ENCODE results near the gene TPH1. TPM values are rescaled to one million over a fixed set of nuclear protein-coding genes. Genes with fewer than 3 reads are reported as not detected.

TPH1 gene
- total and polyA plus RNA-seq, 2 donors = 0.24 to 0.75 TPM

GRCh38 chr11:18012906-18013781 lies 32.9 kb downstream of the TPH1 start, which contains the start of gene SERGEF:
SERGEF (minus strand) TSS chr11:18013047; CDS start chr11:18013010, 37 bp downstream.
- DNase-seq (ENCODE audit: low read depth in 6 of 9, low spot score in 9 of 9) = peak; percentile 55 to 91 (median 78)
- Histone ChIP-seq H3K36me3 (ENCODE audit: control insufficient read depth in 2 of 2, insufficient read depth in 2 of 2, low read length in 1 of 2) (no peaks in the 10 kb centered on the region), H3K4me3 (ENCODE audit: low read length in 2 of 2) (peak within 1 kb of the TSS; percentile 75 to 83), H3K27me3 (ENCODE audit: control insufficient read depth in 2 of 2, insufficient read depth in 1 of 2, low read length in 1 of 2) (no peaks in the 10 kb centered on the region), H3K4me1 (ENCODE audit: control insufficient read depth in 2 of 2, insufficient read depth in 2 of 2, low read length in 2 of 2) (peaks cover 7 to 13% of the 10 kb centered on the region in 2 donors), H3K27ac (ENCODE audit: low read depth in 1 of 2, low read length in 1 of 2) (peak within 1 kb of the TSS; percentile 84 to 94), H3K9me3 (ENCODE audit: control insufficient read depth in 2 of 2, insufficient read depth in 1 of 2, low read length in 1 of 2) (peaks cover 0 to 6% of the 10 kb centered on the region in 2 donors)
- under 1% methylated on average over 93 of the region's 93 CpGs for WGBS

DNA sequence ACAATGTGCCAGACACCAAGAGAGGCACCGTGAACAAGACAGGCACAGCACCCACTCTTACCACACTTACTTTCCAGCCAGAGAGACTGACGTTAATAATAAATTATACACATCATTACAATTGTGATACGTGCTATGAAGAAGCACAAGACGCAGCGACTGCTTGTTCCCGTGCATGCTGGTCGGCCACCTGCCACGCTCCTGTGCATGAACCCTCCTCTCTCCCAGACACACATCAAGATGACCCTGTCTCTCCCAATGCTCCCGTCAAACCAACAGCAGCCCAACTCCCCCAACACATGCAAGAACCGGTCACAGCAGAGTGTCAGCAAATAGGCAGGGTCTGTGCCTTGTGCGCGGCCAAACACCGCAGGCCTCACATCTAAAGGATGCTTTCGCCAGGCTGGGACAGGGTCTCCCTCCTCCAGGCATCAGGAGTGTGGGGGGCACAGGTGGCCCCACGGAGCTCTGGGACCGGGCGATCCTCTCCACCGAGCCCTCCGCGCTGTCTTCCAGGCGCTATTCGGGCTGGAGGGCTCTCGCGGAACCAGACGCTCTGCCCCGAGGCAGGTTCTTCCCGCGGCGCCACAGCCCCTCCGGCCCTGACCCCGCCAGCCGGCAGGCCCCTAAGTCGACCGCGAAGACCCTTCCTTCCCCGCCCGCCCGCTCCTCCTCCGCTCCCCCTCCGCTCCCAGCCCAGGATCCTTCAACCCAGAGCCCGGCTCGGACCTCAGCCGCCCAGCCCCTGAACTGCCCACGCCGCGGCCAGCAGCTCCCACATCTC lies 33.8 kb downstream of the TPH1 start:
- Histone ChIP-seq H3K27me3 (ENCODE audit: control insufficient read depth in 2 of 2, insufficient read depth in 1 of 2, low read length in 1 of 2) (no peaks in the 10 kb centered on the region), H3K4me3 (ENCODE audit: low read length in 2 of 2) (peak overlapping the region; percentile 75 to 83), H3K4me1 (ENCODE audit: control insufficient read depth in 2 of 2, insufficient read depth in 2 of 2, low read length in 2 of 2) (peaks cover 7 to 13% of the 10 kb centered on the region in 2 donors), H3K9me3 (ENCODE audit: control insufficient read depth in 2 of 2, insufficient read depth in 1 of 2, low read length in 1 of 2) (peaks cover 0 to 6% of the 10 kb centered on the region in 2 donors), H3K36me3 (ENCODE audit: control insufficient read depth in 2 of 2, insufficient read depth in 2 of 2, low read length in 1 of 2) (no peaks in the 10 kb centered on the region), H3K27ac (ENCODE audit: low read depth in 1 of 2, low read length in 1 of 2) (peak overlapping the region; percentile 21 to 94)
- DNase-seq (ENCODE audit: low read depth in 6 of 9, low spot score in 9 of 9) = peak in 6 of 9 donors; percentile 8 to 49 (median 19)
- 21% methylated on average over 46 of the region's 46 CpGs for WGBS

GRCh38 chr11:18011633-18012032 lies 34.4 kb downstream of the TPH1 start:
- 98% methylated on average over 8 of the region's 8 CpGs for WGBS
- Histone ChIP-seq H3K9me3 (ENCODE audit: control insufficient read depth in 2 of 2, insufficient read depth in 1 of 2, low read length in 1 of 2) (peaks cover 0 to 6% of the 10 kb centered on the region in 2 donors), H3K36me3 (ENCODE audit: control insufficient read depth in 2 of 2, insufficient read depth in 2 of 2, low read length in 1 of 2) (no peaks in the 10 kb centered on the region), H3K27me3 (ENCODE audit: control insufficient read depth in 2 of 2, insufficient read depth in 1 of 2, low read length in 1 of 2) (no peaks in the 10 kb centered on the region), H3K27ac (ENCODE audit: low read depth in 1 of 2, low read length in 1 of 2) (no peak overlapping the region), H3K4me3 (ENCODE audit: low read length in 2 of 2) (no peak overlapping the region), H3K4me1 (ENCODE audit: control insufficient read depth in 2 of 2, insufficient read depth in 2 of 2, low read length in 2 of 2) (peaks cover 7 to 13% of the 10 kb centered on the region in 2 donors)
- DNase-seq (ENCODE audit: low read depth in 6 of 9, low spot score in 9 of 9) = no peak

DNA sequence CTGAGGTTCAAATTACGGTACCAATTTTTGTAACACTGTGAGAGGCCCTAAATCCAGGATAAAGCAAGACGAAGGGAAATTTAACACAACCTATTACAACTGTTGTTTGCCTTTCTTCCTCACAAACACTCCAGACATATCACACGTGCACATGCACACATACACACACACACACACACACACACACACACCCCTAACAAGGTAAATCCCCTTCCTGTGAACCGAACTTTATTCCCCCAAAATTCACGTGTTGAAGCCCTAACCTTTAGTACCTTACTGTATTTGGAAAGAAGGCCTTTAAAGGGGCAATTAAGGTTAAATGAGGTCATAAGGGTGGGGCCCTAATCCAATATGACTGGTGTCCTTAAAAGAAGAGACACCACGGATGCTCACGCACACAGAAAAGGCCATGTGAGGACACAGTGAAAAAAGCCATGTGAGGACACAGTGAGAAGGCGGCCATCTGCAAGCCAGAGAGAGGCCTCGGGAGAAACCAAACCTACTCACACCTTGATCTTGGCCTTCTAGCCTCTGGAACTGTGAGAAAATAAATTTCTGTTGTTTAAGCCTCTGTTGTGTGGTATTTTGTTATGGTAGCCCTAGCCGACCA lies 35.0 kb downstream of the TPH1 start:
- no peak for DNase-seq (ENCODE audit: low read depth in 6 of 9, low spot score in 9 of 9)
- Histone ChIP-seq H3K4me1 (ENCODE audit: control insufficient read depth in 2 of 2, insufficient read depth in 2 of 2, low read length in 2 of 2) (peaks cover 7 to 13% of the 10 kb centered on the region in 2 donors), H3K4me3 (ENCODE audit: low read length in 2 of 2) (no peak overlapping the region), H3K36me3 (ENCODE audit: control insufficient read depth in 2 of 2, insufficient read depth in 2 of 2, low read length in 1 of 2) (peaks cover 0 to 3% of the 10 kb centered on the region in 2 donors), H3K9me3 (ENCODE audit: control insufficient read depth in 2 of 2, insufficient read depth in 1 of 2, low read length in 1 of 2) (peaks cover 0 to 6% of the 10 kb centered on the region in 2 donors), H3K27ac (ENCODE audit: low read depth in 1 of 2, low read length in 1 of 2) (no peak overlapping the region), H3K27me3 (ENCODE audit: control insufficient read depth in 2 of 2, insufficient read depth in 1 of 2, low read length in 1 of 2) (no peaks in the 10 kb centered on the region)
- 96% methylated on average over 10 of the region's 10 CpGs for WGBS

DNA sequence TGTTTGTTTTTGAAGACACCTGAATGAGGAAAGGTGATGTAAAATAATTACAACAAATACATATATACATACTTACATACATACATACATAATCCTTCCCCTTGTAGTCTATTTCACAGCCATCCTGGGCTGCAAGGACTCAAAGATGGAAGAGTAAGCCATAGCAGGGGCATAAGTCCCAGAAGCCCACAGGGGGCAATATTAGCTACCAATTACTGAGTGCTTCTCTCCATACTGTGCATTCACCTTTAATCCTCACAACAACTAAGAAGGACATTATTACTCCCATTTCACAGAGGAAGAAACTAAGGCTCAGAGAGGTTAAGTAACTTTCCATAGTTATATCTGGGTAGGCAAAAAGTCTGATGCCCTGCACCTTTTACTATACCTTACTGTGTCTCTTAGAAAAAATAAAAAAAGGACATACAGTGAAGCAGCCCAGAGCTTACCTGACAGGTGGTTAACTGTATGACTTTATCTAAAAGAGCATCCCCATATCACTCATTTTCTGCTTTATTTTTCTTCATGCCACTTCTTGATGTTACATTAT lies 35.9 kb downstream of the TPH1 start:
- Histone ChIP-seq H3K9me3 (ENCODE audit: control insufficient read depth in 2 of 2, insufficient read depth in 1 of 2, low read length in 1 of 2) (peaks cover 0 to 6% of the 10 kb centered on the region in 2 donors), H3K27me3 (ENCODE audit: control insufficient read depth in 2 of 2, insufficient read depth in 1 of 2, low read length in 1 of 2) (no peaks in the 10 kb centered on the region), H3K4me3 (ENCODE audit: low read length in 2 of 2) (no peak overlapping the region), H3K4me1 (ENCODE audit: control insufficient read depth in 2 of 2, insufficient read depth in 2 of 2, low read length in 2 of 2) (peaks cover 7 to 13% of the 10 kb centered on the region in 2 donors), H3K36me3 (ENCODE audit: control insufficient read depth in 2 of 2, insufficient read depth in 2 of 2, low read length in 1 of 2) (peaks cover 7% of the 10 kb centered on the region in 2 donors), H3K27ac (ENCODE audit: low read depth in 1 of 2, low read length in 1 of 2) (no peak overlapping the region)
- DNase-seq (ENCODE audit: low read depth in 6 of 9, low spot score in 9 of 9) = no peak

- Histone ChIP-seq H3K9me3 (ENCODE audit: control insufficient read depth in 2 of 2, insufficient read depth in 1 of 2, low read length in 1 of 2) (no peaks in the 10 kb centered on the region), H3K4me1 (ENCODE audit: control insufficient read depth in 2 of 2, insufficient read depth in 2 of 2, low read length in 2 of 2) (no peaks in the 10 kb centered on the region), H3K36me3 (ENCODE audit: control insufficient read depth in 2 of 2, insufficient read depth in 2 of 2, low read length in 1 of 2) (peaks cover 14 to 21% of the 10 kb centered on the region in 2 donors), H3K27ac (ENCODE audit: low read depth in 1 of 2, low read length in 1 of 2) (no peak overlapping the region), H3K27me3 (ENCODE audit: control insufficient read depth in 2 of 2, insufficient read depth in 1 of 2, low read length in 1 of 2) (no peaks in the 10 kb centered on the region), H3K4me3 (ENCODE audit: low read length in 2 of 2) (no peak overlapping the region)
- DNase-seq (ENCODE audit: low read depth in 6 of 9, low spot score in 9 of 9) = no peak
- WGBS = 97% methylated on average over 4 of the region's 4 CpGs
These were observed 40.5 kb downstream of the TPH1 start for GRCh38 chr11:18005376-18006129.

DNA sequence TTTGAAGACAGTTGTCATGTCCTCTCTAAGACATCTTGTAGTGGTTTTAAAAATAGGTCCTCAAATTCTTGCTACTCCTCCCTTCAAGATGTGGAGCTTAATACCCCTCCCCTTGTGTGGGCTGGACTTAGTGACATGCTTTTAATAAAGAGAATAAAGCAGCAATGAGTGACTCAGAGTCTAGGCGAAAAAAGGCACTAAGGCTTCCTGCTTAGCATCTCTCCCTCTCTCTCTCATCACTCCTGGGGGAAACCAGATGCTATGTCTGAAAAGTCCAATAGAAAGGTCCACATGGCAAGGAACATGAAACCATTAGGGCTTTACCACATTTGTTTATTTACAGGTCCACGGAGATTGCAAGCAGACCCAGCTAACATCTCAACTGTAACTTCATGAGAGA lies 44.9 kb downstream of the TPH1 start:
- Histone ChIP-seq H3K36me3 (ENCODE audit: control insufficient read depth in 2 of 2, insufficient read depth in 2 of 2, low read length in 1 of 2) (peaks cover 17 to 34% of the 10 kb centered on the region in 2 donors), H3K27ac (ENCODE audit: low read depth in 1 of 2, low read length in 1 of 2) (no peak overlapping the region), H3K9me3 (ENCODE audit: control insufficient read depth in 2 of 2, insufficient read depth in 1 of 2, low read length in 1 of 2) (no peaks in the 10 kb centered on the region), H3K4me3 (ENCODE audit: low read length in 2 of 2) (no peak overlapping the region), H3K4me1 (ENCODE audit: control insufficient read depth in 2 of 2, insufficient read depth in 2 of 2, low read length in 2 of 2) (peaks cover 0 to 2% of the 10 kb centered on the region in 2 donors), H3K27me3 (ENCODE audit: control insufficient read depth in 2 of 2, insufficient read depth in 1 of 2, low read length in 1 of 2) (no peaks in the 10 kb centered on the region)
- 98% methylated on average over 2 of the region's 2 CpGs for WGBS
- DNase-seq (ENCODE audit: low read depth in 6 of 9, low spot score in 9 of 9) = no peak

DNA sequence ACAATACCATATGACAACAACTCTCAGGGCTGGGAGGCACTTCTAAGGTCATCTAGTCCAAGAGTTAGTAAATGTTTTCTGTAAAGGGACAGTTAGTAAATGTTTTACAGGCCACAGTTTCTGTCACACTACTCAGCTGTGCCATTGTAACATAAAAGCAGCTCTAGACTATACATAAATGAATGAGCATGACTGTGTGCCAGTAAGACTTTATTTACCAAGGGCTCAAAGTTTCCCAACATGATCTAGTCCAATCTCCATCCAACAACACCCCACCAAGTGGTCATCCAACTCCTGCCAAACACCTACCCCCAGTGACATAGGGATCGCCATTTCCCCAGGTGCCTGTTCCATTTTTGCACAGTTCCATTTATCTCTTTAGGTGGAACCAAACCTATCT lies 45.3 kb downstream of the TPH1 start:
- Histone ChIP-seq H3K27ac (ENCODE audit: low read depth in 1 of 2, low read length in 1 of 2) (no peak overlapping the region), H3K4me1 (ENCODE audit: control insufficient read depth in 2 of 2, insufficient read depth in 2 of 2, low read length in 2 of 2) (peaks cover 0 to 2% of the 10 kb centered on the region in 2 donors), H3K4me3 (ENCODE audit: low read length in 2 of 2) (no peak overlapping the region), H3K36me3 (ENCODE audit: control insufficient read depth in 2 of 2, insufficient read depth in 2 of 2, low read length in 1 of 2) (peaks cover 15 to 34% of the 10 kb centered on the region in 2 donors), H3K9me3 (ENCODE audit: control insufficient read depth in 2 of 2, insufficient read depth in 1 of 2, low read length in 1 of 2) (no peaks in the 10 kb centered on the region), H3K27me3 (ENCODE audit: control insufficient read depth in 2 of 2, insufficient read depth in 1 of 2, low read length in 1 of 2) (no peaks in the 10 kb centered on the region)
- no peak for DNase-seq (ENCODE audit: low read depth in 6 of 9, low spot score in 9 of 9)
- WGBS = 97% methylated on average over 1 of the region's 1 CpG
